ENCODE results near the gene AP5S1.

DNA sequence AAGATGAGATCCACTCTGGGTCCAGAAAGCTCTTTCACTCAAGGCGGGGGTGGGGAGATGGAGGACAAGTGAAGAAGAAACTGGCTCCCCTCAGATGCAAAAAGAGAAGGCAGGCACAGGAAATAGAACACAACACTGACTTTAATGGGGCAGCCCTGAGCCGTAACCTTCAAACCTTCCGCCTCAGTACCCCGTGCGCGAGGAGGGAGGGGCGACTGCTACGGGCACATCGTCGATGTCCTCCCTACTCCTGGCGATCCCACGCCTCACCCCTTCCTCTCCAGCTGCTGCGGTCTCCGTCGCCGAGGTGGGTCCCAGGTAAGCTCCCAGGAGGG, 43.0 kb upstream of the AP5S1 start:
- TF ChIP-seq, protein P1, sequence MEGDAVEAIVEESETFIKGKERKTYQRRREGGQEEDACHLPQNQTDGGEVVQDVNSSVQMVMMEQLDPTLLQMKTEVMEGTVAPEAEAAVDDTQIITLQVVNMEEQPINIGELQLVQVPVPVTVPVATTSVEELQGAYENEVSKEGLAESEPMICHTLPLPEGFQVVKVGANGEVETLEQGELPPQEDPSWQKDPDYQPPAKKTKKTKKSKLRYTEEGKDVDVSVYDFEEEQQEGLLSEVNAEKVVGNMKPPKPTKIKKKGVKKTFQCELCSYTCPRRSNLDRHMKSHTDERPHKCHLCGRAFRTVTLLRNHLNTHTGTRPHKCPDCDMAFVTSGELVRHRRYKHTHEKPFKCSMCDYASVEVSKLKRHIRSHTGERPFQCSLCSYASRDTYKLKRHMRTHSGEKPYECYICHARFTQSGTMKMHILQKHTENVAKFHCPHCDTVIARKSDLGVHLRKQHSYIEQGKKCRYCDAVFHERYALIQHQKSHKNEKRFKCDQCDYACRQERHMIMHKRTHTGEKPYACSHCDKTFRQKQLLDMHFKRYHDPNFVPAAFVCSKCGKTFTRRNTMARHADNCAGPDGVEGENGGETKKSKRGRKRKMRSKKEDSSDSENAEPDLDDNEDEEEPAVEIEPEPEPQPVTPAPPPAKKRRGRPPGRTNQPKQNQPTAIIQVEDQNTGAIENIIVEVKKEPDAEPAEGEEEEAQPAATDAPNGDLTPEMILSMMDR (IDR thresholded peaks at IDR 0.05) = no peak
- no peak for TF ChIP-seq POLR2A (IDR thresholded peaks at IDR 0.05)

Measured in vagina (tissue), 2 donors.